Stimulated activated CD8-positive, alpha-beta memory T cell treated with anti-CD3 and anti-CD28 coated beads, Interleukin-15, amount 100 ng/mL, for 4 hours (primary cell): ENCODE measurements around the gene BBS4.
A peak's percentile ranks its signal among the peaks of the same experiment; 100 is the strongest.
"Not testable (repeated sequence)": the region's sequence is repeated elsewhere in the genome, so short reads cannot be mapped to it uniquely, and the experiment has no call there.

Source experiments
- DNase-seq, 2 donors: peaks; one replicate each; pipeline ENCODE4 v3.0.0-alpha.2; 2020; ENCODE audit warnings: low read depth in 2 of 2

Gene BBS4

GRCh38 chr15:72685925-72686794, at the start of gene BBS4, which contains the start of gene HIGD2B:
BBS4 (plus strand) TSS chr15:72686207; CDS start chr15:72686228, 21 bp downstream.
HIGD2B (minus strand) TSS chr15:72686182; CDS start chr15:72676374, 9,808 bp downstream.
- DNase-seq, result peak; percentile 73 to 75

GRCh38 chr15:72636519-72637282, 49.3 kb upstream of the BBS4 start:
- peak in 1 of 2 donors; percentile 17 for DNase-seq

- DNase-seq, result not testable (repeated sequence)
These were observed 46.1 kb upstream of the BBS4 start for GRCh38 chr15:72639759-72640483.

GRCh38 chr15:72642271-72642670, 43.7 kb upstream of the BBS4 start:
- not testable (repeated sequence) for DNase-seq

GRCh38 chr15:72648631-72649253, 37.3 kb upstream of the BBS4 start:
- not testable (repeated sequence) for DNase-seq

- DNase-seq, result not testable (repeated sequence)
These were observed 31.6 kb upstream of the BBS4 start, which contains the start of gene GOLGA6B for GRCh38 chr15:72654397-72654796. GOLGA6B (plus strand) TSS chr15:72654697; CDS start chr15:72654738, 41 bp downstream.

GRCh38 chr15:72656014-72656413, 30.0 kb upstream of the BBS4 start:
- DNase-seq, result not testable (repeated sequence)

- DNase-seq, result not testable (repeated sequence)
These were observed 24.9 kb upstream of the BBS4 start for GRCh38 chr15:72661081-72661480.

GRCh38 chr15:72663931-72664330, 22.1 kb upstream of the BBS4 start:
- not testable (repeated sequence) for DNase-seq

GRCh38 chr15:72665706-72666105, 20.3 kb upstream of the BBS4 start:
- DNase-seq, result not testable (repeated sequence)

- DNase-seq, result not testable (repeated sequence)
These were observed 16.2 kb upstream of the BBS4 start for GRCh38 chr15:72669803-72670202.

- peak; percentile 17 to 37 for DNase-seq
These were observed 15.2 kb upstream of the BBS4 start for GRCh38 chr15:72670656-72671352.

- DNase-seq, result no peak
These were observed 14.5 kb upstream of the BBS4 start for GRCh38 chr15:72671525-72671924.

- DNase-seq, result no peak
These were observed 9.2 kb upstream of the BBS4 start for GRCh38 chr15:72676838-72677237.

GRCh38 chr15:72680931-72681330, 5.1 kb upstream of the BBS4 start:
- DNase-seq, result no peak

GRCh38 chr15:72682772-72683171, 3.2 kb upstream of the BBS4 start:
- DNase-seq, result no peak

- no peak for DNase-seq
These were observed 594 bp upstream of the BBS4 start for GRCh38 chr15:72685301-72685924.

GRCh38 chr15:72688697-72689096, 2.7 kb downstream of the BBS4 start:
- no peak for DNase-seq

GRCh38 chr15:72690938-72691337, 4.9 kb downstream of the BBS4 start:
- no peak for DNase-seq

- DNase-seq, result no peak
These were observed 12.9 kb downstream of the BBS4 start for GRCh38 chr15:72698938-72699337.
